Mesenchymal stem cell (in vitro differentiated cells and primary cell): Measurements from ENCODE around the gene NLRP14. TPM values are rescaled to one million over a fixed set of nuclear protein-coding genes. Genes with fewer than 3 reads are reported as not detected.

Source experiments
- DNase-seq: peaks from one replicate; pipeline ENCODE4 v3.0.0-alpha.2; 2013
- H2AFZ ChIP-seq: one replicate; pipeline ENCODE4 v1.6.1; 2013; ENCODE audit warnings: low read depth, mild to moderate bottlenecking, control low read depth, inconsistent platforms, low read length, moderate library complexity
- H2AK5ac ChIP-seq: 2 replicates; pipeline ENCODE4 v1.6.1; 2013; ENCODE audit warnings: low read length, moderate library complexity, mild to moderate bottlenecking, inconsistent platforms; ENCODE audit not compliant: severe bottlenecking
- H2BK120ac ChIP-seq: one replicate; pipeline ENCODE4 v1.6.1; 2013; ENCODE audit warnings: low read depth, mild to moderate bottlenecking, inconsistent platforms, low read length, moderate library complexity
- H2BK12ac ChIP-seq, 2 experiments: one replicate each; pipeline ENCODE4 v1.6.1; 2013; ENCODE audit warnings: inconsistent platforms in 2 of 2, low read length in 2 of 2, mild to moderate bottlenecking in 2 of 2, moderate library complexity in 2 of 2, control low read depth in 1 of 2
- H2BK15ac ChIP-seq: one replicate; pipeline ENCODE4 v1.6.1; 2013; ENCODE audit warnings: mild to moderate bottlenecking, low read depth, inconsistent platforms; ENCODE audit not compliant: poor library complexity, severe bottlenecking
- H2BK5ac ChIP-seq: 2 replicates; pipeline ENCODE4 v1.6.1; 2013; ENCODE audit warnings: low read depth, mild to moderate bottlenecking, low read length, control low read depth, inconsistent platforms; ENCODE audit not compliant: poor library complexity, severe bottlenecking
- H3K14ac ChIP-seq, 2 experiments: one replicate each; pipeline ENCODE4 v1.6.1; 2013; ENCODE audit warnings: inconsistent platforms in 2 of 2, low read length in 2 of 2, control low read depth in 1 of 2, mild to moderate bottlenecking in 1 of 2, moderate library complexity in 1 of 2
- H3K18ac ChIP-seq, 2 experiments: one replicate each; pipeline ENCODE4 v1.6.1; 2013; ENCODE audit warnings: inconsistent platforms in 2 of 2, low read length in 2 of 2, control low read depth in 1 of 2, low read depth in 1 of 2, mild to moderate bottlenecking in 1 of 2
- H3K23ac ChIP-seq, 2 experiments: one replicate each; pipeline ENCODE4 v1.6.1; 2013; ENCODE audit warnings: inconsistent platforms in 2 of 2, low read length in 2 of 2, mild to moderate bottlenecking in 2 of 2, moderate library complexity in 2 of 2, control low read depth in 1 of 2
- H3K27ac ChIP-seq: 2 replicates; pipeline ENCODE4 v1.5.1; 2013; ENCODE audit warnings: mild to moderate bottlenecking, moderate library complexity, low read length, control low read depth, inconsistent platforms; ENCODE audit not compliant: poor library complexity, severe bottlenecking
- H3K27me3 ChIP-seq, 2 experiments: 2 replicates each; pipeline versions ENCODE4 v1.6.1 to v1.7.0; 2013; ENCODE audit warnings: low read length in 2 of 2, mild to moderate bottlenecking in 2 of 2, moderate library complexity in 2 of 2, control low read depth in 1 of 2, inconsistent platforms in 1 of 2; ENCODE audit not compliant: control insufficient read depth in 1 of 2, insufficient read depth in 1 of 2
- H3K36me3 ChIP-seq, 2 experiments: 2 replicates each; pipeline versions ENCODE4 v1.6.1 to v1.7.0; 2013; ENCODE audit warnings: low read length in 2 of 2, control low read depth in 1 of 2, inconsistent platforms in 1 of 2, low read depth in 1 of 2, mild to moderate bottlenecking in 1 of 2; ENCODE audit not compliant: insufficient read depth in 2 of 2, control insufficient read depth in 1 of 2
- H3K4ac ChIP-seq, 2 experiments: one replicate each; pipeline ENCODE4 v1.6.1; 2013; ENCODE audit warnings: inconsistent platforms in 2 of 2, low read length in 2 of 2, mild to moderate bottlenecking in 2 of 2, moderate library complexity in 2 of 2, control low read depth in 1 of 2, low read depth in 1 of 2
- H3K4me1 ChIP-seq: 2 replicates; pipeline ENCODE4 v1.6.1; 2013; ENCODE audit warnings: low read depth, low read length, control low read depth; ENCODE audit not compliant: control insufficient read depth, insufficient read depth
- H3K4me2 ChIP-seq: 2 replicates; pipeline ENCODE4 v1.6.1; 2013; ENCODE audit warnings: low read length, mild to moderate bottlenecking, inconsistent platforms; ENCODE audit not compliant: poor library complexity, severe bottlenecking
- H3K4me3 ChIP-seq, 2 experiments: 2 replicates each; pipeline versions ENCODE4 v1.5.1 to v1.7.0; 2013; ENCODE audit warnings: low read length in 2 of 2, mild to moderate bottlenecking in 2 of 2, control low read depth in 1 of 2, low read depth in 1 of 2; ENCODE audit not compliant: insufficient read depth in 1 of 2
- H3K79me1 ChIP-seq: replicated peaks from 2 replicates; pipeline ENCODE4 v1.6.1; 2013; ENCODE audit warnings: mild to moderate bottlenecking, control low read depth, low read length, inconsistent platforms; ENCODE audit not compliant: poor library complexity, severe bottlenecking
- H3K9ac ChIP-seq: 2 replicates; pipeline ENCODE4 v1.7.0; 2013; ENCODE audit warnings: mild to moderate bottlenecking, low read length, moderate library complexity
- H3K9me3 ChIP-seq: 2 replicates; pipeline ENCODE4 v1.7.0; 2013; ENCODE audit warnings: mild to moderate bottlenecking, low read length; ENCODE audit not compliant: control insufficient read depth
- H4K8ac ChIP-seq: one replicate; pipeline ENCODE4 v1.6.1; 2013; ENCODE audit warnings: inconsistent platforms, mild to moderate bottlenecking, low read length, moderate library complexity
- H4K91ac ChIP-seq: one replicate; pipeline ENCODE4 v1.6.1; 2013; ENCODE audit warnings: mild to moderate bottlenecking, low read length, inconsistent platforms
- WGBS: methylation state at CpG from one replicate; pipeline ENCODE4 v1.1.7; 2013; ENCODE audit warnings: mixed read lengths; 5-methylcytosine and 5-hydroxymethylcytosine counted together
- polyA plus RNA-seq, 2 experiments: library from polyadenylated mRNA; stranded (reverse); fragments of 200-250 nt; gene quantifications; one replicate each; pipeline ENCODE4 v1.2.3, GENCODE V29; 2013

Gene NLRP14
- not detected for polyA plus RNA-seq (2013, experiment 1 of 2)
- 0.01 TPM for polyA plus RNA-seq (2013, experiment 2 of 2)

- H3K79me1 ChIP-seq: peaks cover 2% of the 10 kb centered on the region
- H3K4ac ChIP-seq: peak within 1 kb of the TSS; percentile 28 to 65
- 8% methylated on average over 46 of the region's 47 CpGs for WGBS
Measured at GRCh38 chr11:7020183-7020917, at the start of gene NLRP14, which contains the start of gene ZNF214. TSS of gene NLRP14 (plus strand) at chr11:7020479. CDS start at chr11:7038587, 18,108 bp downstream. TSS of gene ZNF214 (minus strand) at chr11:7020346. CDS start at chr11:7002835, 17,511 bp downstream.

GRCh38 chr11:6979365-6979764 is 40.9 kb upstream of the NLRP14 start:
- Histone ChIP-seq H2BK120ac (no peak overlapping the region), H2AFZ (no peak overlapping the region), H4K91ac (no peak overlapping the region), H3K36me3 (no peaks in the 10 kb centered on the region), H3K18ac (no peak overlapping the region), H3K23ac (no peak overlapping the region), H3K27me3 (no peaks in the 10 kb centered on the region), H3K9ac (peak overlapping the region; percentile 16), H3K79me1 (no peaks in the 10 kb centered on the region), H3K9me3 (no peaks in the 10 kb centered on the region), H2BK5ac (no peak overlapping the region), H3K4me2 (no peak overlapping the region), H2AK5ac (no peak overlapping the region), H3K4me3 (no peak overlapping the region), H4K8ac (no peak overlapping the region), H3K27ac (no peak overlapping the region), H3K4me1 (no peaks in the 10 kb centered on the region), H2BK15ac (no peak overlapping the region), H2BK12ac (no peak overlapping the region), H3K14ac (no peak overlapping the region), H3K4ac (no peak overlapping the region)
- peak; percentile 21 for DNase-seq
- no CpG with 5 or more reads among the region's 2 CpGs for WGBS

More at GRCh38 chr11:7020183-7020917, at the start of gene NLRP14, which contains the start of gene ZNF214:
- no peak within 1 kb of the TSS for H2BK5ac ChIP-seq
- no peak within 1 kb of the TSS for H3K23ac ChIP-seq
- H3K27me3 ChIP-seq: no peaks in the 10 kb centered on the region
- no peak within 1 kb of the TSS for H2BK15ac ChIP-seq
- H4K8ac ChIP-seq: peak within 1 kb of the TSS; percentile 94
- H4K91ac ChIP-seq: peak within 1 kb of the TSS; percentile 57
- H3K9ac ChIP-seq: peak within 1 kb of the TSS; percentile 98
- H3K14ac ChIP-seq: peak within 1 kb of the TSS in 1 of 2 experiments; percentile 96
- peaks cover 7% of the 10 kb centered on the region for H3K4me1 ChIP-seq
- peak within 1 kb of the TSS; percentile 95 for H3K4me2 ChIP-seq
- peak within 1 kb of the TSS in 1 of 2 experiments; percentile 11 for H2BK12ac ChIP-seq
- peak within 1 kb of the TSS; percentile 70 to 98 for H3K4me3 ChIP-seq
- H3K9me3 ChIP-seq: no peaks in the 10 kb centered on the region
- peak within 1 kb of the TSS; percentile 58 to 61 for H3K18ac ChIP-seq
- DNase-seq: peak; percentile 94
- no peak within 1 kb of the TSS for H2AK5ac ChIP-seq
- H3K36me3 ChIP-seq: no peaks in the 10 kb centered on the region
- H2BK120ac ChIP-seq: no peak within 1 kb of the TSS
- H3K27ac ChIP-seq: no peak within 1 kb of the TSS
- peak within 1 kb of the TSS; percentile 95 for H2AFZ ChIP-seq

GRCh38 chr11:6986487-6986886 is 33.8 kb upstream of the NLRP14 start:
- Histone ChIP-seq H3K36me3 (no peaks in the 10 kb centered on the region), H3K14ac (no peak overlapping the region), H3K9ac (no peak overlapping the region), H3K27me3 (no peaks in the 10 kb centered on the region), H2BK5ac (no peak overlapping the region), H2BK15ac (no peak overlapping the region), H3K4me2 (no peak overlapping the region), H3K4ac (no peak overlapping the region), H3K4me3 (no peak overlapping the region), H2AFZ (no peak overlapping the region), H3K4me1 (peaks cover 2% of the 10 kb centered on the region), H3K27ac (no peak overlapping the region), H2AK5ac (no peak overlapping the region), H4K8ac (no peak overlapping the region), H3K23ac (no peak overlapping the region), H3K18ac (no peak overlapping the region), H2BK12ac (no peak overlapping the region), H3K79me1 (no peaks in the 10 kb centered on the region), H3K9me3 (no peaks in the 10 kb centered on the region), H2BK120ac (no peak overlapping the region), H4K91ac (no peak overlapping the region)
- WGBS: 63% methylated on average over 1 of the region's 1 CpG
- no peak for DNase-seq

GRCh38 chr11:6988506-6988905 is 31.8 kb upstream of the NLRP14 start:
- H3K14ac ChIP-seq: no peak overlapping the region
- no peak overlapping the region for H3K4me3 ChIP-seq
- no peak overlapping the region for H2BK12ac ChIP-seq
- H3K4ac ChIP-seq: no peak overlapping the region
- H3K4me1 ChIP-seq: peaks cover 2% of the 10 kb centered on the region
- H3K36me3 ChIP-seq: no peaks in the 10 kb centered on the region
- no peaks in the 10 kb centered on the region for H3K9me3 ChIP-seq
- no peak overlapping the region for H2BK15ac ChIP-seq
- no peak overlapping the region for H4K91ac ChIP-seq
- DNase-seq: no peak
- no peak overlapping the region for H2AK5ac ChIP-seq
- H3K23ac ChIP-seq: no peak overlapping the region
- no peak overlapping the region for H2AFZ ChIP-seq
- no peak overlapping the region for H3K9ac ChIP-seq
- H3K4me2 ChIP-seq: no peak overlapping the region
- peak overlapping the region; percentile 57 for H2BK5ac ChIP-seq
- no peak overlapping the region for H2BK120ac ChIP-seq
- H3K18ac ChIP-seq: no peak overlapping the region
- no peaks in the 10 kb centered on the region for H3K79me1 ChIP-seq
- H3K27ac ChIP-seq: no peak overlapping the region
- no peak overlapping the region for H4K8ac ChIP-seq
- H3K27me3 ChIP-seq: no peaks in the 10 kb centered on the region
